Adipocyte (in vitro differentiated cells): Measurements from ENCODE around the gene MAF.
A peak's percentile ranks its signal among the peaks of the same experiment; 100 is the strongest.

Experiments
- DNase-seq: peaks from one replicate; pipeline ENCODE4 v3.0.0-alpha.2; 2015; ENCODE audit warnings: low read depth
- H3K27me3 ChIP-seq: replicated peaks from 2 replicates; pipeline ENCODE4 v1.7.0; 2013; ENCODE audit warnings: mild to moderate bottlenecking, low read length, moderate library complexity; ENCODE audit not compliant: control insufficient read depth, insufficient read depth
- H3K36me3 ChIP-seq: 2 replicates; pipeline ENCODE4 v1.7.0; 2013; ENCODE audit warnings: low read length, mild to moderate bottlenecking, moderate library complexity; ENCODE audit not compliant: control insufficient read depth, insufficient read depth, severe bottlenecking
- H3K4me1 ChIP-seq: 2 replicates; pipeline ENCODE4 v1.7.0; 2013; ENCODE audit warnings: mild to moderate bottlenecking, low read length, moderate library complexity; ENCODE audit not compliant: control insufficient read depth, insufficient read depth
- H3K4me3 ChIP-seq: 2 replicates; pipeline ENCODE4 v1.7.0; 2013; ENCODE audit warnings: mild to moderate bottlenecking, low read length, moderate library complexity
- H3K9ac ChIP-seq: 2 replicates; pipeline ENCODE4 v1.7.0; 2013; ENCODE audit warnings: mild to moderate bottlenecking, low read length, moderate library complexity
- H3K9me3 ChIP-seq: 2 replicates; pipeline ENCODE4 v1.7.0; 2013; ENCODE audit warnings: mild to moderate bottlenecking, low read length, moderate library complexity; ENCODE audit not compliant: control insufficient read depth

The MAF gene

GRCh38 chr16:79600638-79601091 is at the start of gene MAF:
Gene MAF (minus strand): TSS chr16:79600737. CDS start chr16:79599902, 835 bp downstream.
- Histone ChIP-seq H3K4me1 (peaks cover 14% of the 10 kb centered on the region), H3K9me3 (no peaks in the 10 kb centered on the region), H3K9ac (peak within 1 kb of the TSS; percentile 96), H3K4me3 (peak within 1 kb of the TSS; percentile 96), H3K27me3 (no peaks in the 10 kb centered on the region), H3K36me3 (no peaks in the 10 kb centered on the region)
- DNase-seq: peak; percentile 76

- Histone ChIP-seq H3K9me3 (no peaks in the 10 kb centered on the region), H3K36me3 (no peaks in the 10 kb centered on the region), H3K4me3 (no peak overlapping the region), H3K27me3 (no peaks in the 10 kb centered on the region), H3K4me1 (peaks cover 32% of the 10 kb centered on the region), H3K9ac (no peak overlapping the region)
- no peak for DNase-seq
Observed at GRCh38 chr16:79648826-79649225, 48.3 kb upstream of the MAF start.

GRCh38 chr16:79647586-79647985 is 47.0 kb upstream of the MAF start:
- no peak for DNase-seq
- H3K36me3 ChIP-seq: no peaks in the 10 kb centered on the region
- no peaks in the 10 kb centered on the region for H3K9me3 ChIP-seq
- no peak overlapping the region for H3K4me3 ChIP-seq
- no peak overlapping the region for H3K9ac ChIP-seq
- H3K27me3 ChIP-seq: no peaks in the 10 kb centered on the region
- H3K4me1 ChIP-seq: peaks cover 19% of the 10 kb centered on the region

- Histone ChIP-seq H3K9me3 (no peaks in the 10 kb centered on the region), H3K9ac (no peak overlapping the region), H3K4me1 (peaks cover 10% of the 10 kb centered on the region), H3K36me3 (no peaks in the 10 kb centered on the region), H3K27me3 (no peaks in the 10 kb centered on the region), H3K4me3 (no peak overlapping the region)
- no peak for DNase-seq
Observed at GRCh38 chr16:79645701-79646100, 45.2 kb upstream of the MAF start.

GRCh38 chr16:79644971-79645667 is 44.6 kb upstream of the MAF start:
- Histone ChIP-seq H3K36me3 (no peaks in the 10 kb centered on the region), H3K4me3 (no peak overlapping the region), H3K27me3 (no peaks in the 10 kb centered on the region), H3K9ac (no peak overlapping the region), H3K4me1 (peaks cover 13% of the 10 kb centered on the region), H3K9me3 (no peaks in the 10 kb centered on the region)
- DNase-seq: no peak

- Histone ChIP-seq H3K4me1 (peaks cover 10% of the 10 kb centered on the region), H3K4me3 (no peak overlapping the region), H3K36me3 (no peaks in the 10 kb centered on the region), H3K9ac (no peak overlapping the region), H3K9me3 (no peaks in the 10 kb centered on the region), H3K27me3 (no peaks in the 10 kb centered on the region)
- DNase-seq: no peak
Observed at GRCh38 chr16:79642652-79643051, 42.1 kb upstream of the MAF start.

GRCh38 chr16:79640513-79641360 is 40.2 kb upstream of the MAF start:
- Histone ChIP-seq H3K4me3 (peak overlapping the region; percentile 55), H3K36me3 (no peaks in the 10 kb centered on the region), H3K9ac (peak overlapping the region; percentile 22), H3K9me3 (no peaks in the 10 kb centered on the region), H3K27me3 (no peaks in the 10 kb centered on the region), H3K4me1 (peaks cover 8% of the 10 kb centered on the region)
- no peak for DNase-seq

GRCh38 chr16:79639576-79640311 is 39.2 kb upstream of the MAF start:
- Histone ChIP-seq H3K27me3 (no peaks in the 10 kb centered on the region), H3K9me3 (no peaks in the 10 kb centered on the region), H3K36me3 (no peaks in the 10 kb centered on the region), H3K4me1 (peaks cover 8% of the 10 kb centered on the region), H3K9ac (no peak overlapping the region), H3K4me3 (no peak overlapping the region)
- DNase-seq: no peak

- Histone ChIP-seq H3K4me1 (peaks cover 8% of the 10 kb centered on the region), H3K9ac (no peak overlapping the region), H3K9me3 (no peaks in the 10 kb centered on the region), H3K4me3 (no peak overlapping the region), H3K36me3 (no peaks in the 10 kb centered on the region), H3K27me3 (no peaks in the 10 kb centered on the region)
- DNase-seq: no peak
Observed at GRCh38 chr16:79638386-79638785, 37.8 kb upstream of the MAF start.

- no peak overlapping the region for H3K4me3 ChIP-seq
- H3K36me3 ChIP-seq: no peaks in the 10 kb centered on the region
- DNase-seq: no peak
- no peaks in the 10 kb centered on the region for H3K27me3 ChIP-seq
- no peak overlapping the region for H3K9ac ChIP-seq
- H3K4me1 ChIP-seq: peaks cover 8% of the 10 kb centered on the region
- H3K9me3 ChIP-seq: no peaks in the 10 kb centered on the region
Observed at GRCh38 chr16:79635488-79635887, 35.0 kb upstream of the MAF start.

- no peaks in the 10 kb centered on the region for H3K9me3 ChIP-seq
- no peaks in the 10 kb centered on the region for H3K36me3 ChIP-seq
- no peaks in the 10 kb centered on the region for H3K27me3 ChIP-seq
- DNase-seq: no peak
- peaks cover 7% of the 10 kb centered on the region for H3K4me1 ChIP-seq
- no peak overlapping the region for H3K4me3 ChIP-seq
- H3K9ac ChIP-seq: no peak overlapping the region
Observed at GRCh38 chr16:79634298-79634697, 33.8 kb upstream of the MAF start.
